Suppressor macrophage treated with lipopolysaccharide for 4 hours (primary cell): ENCODE results near the gene FUS.
A peak's percentile ranks its signal among the peaks of the same experiment; 100 is the strongest.
"Not testable (repeated sequence)": the region's sequence is repeated elsewhere in the genome, so short reads cannot be mapped to it uniquely, and the experiment has no call there.

Source experiments
- DNase-seq: peaks from one replicate; pipeline ENCODE4 v3.0.0-alpha.2; 2020

Gene FUS

GRCh38 chr16:31144418-31144817 is 35.5 kb upstream of the FUS start:
- not testable (repeated sequence) for DNase-seq

- no peak for DNase-seq
Observed at GRCh38 chr16:31145398-31145990, 34.4 kb upstream of the FUS start.

GRCh38 chr16:31147574-31147973 is 32.4 kb upstream of the FUS start:
- no peak for DNase-seq

- no peak for DNase-seq
Observed at GRCh38 chr16:31148281-31148728, 31.6 kb upstream of the FUS start.

GRCh38 chr16:31148896-31149295 is 31.0 kb upstream of the FUS start:
- no peak for DNase-seq

GRCh38 chr16:31149332-31149731 is 30.6 kb upstream of the FUS start:
- peak; percentile 23 for DNase-seq

- no peak for DNase-seq
Observed at GRCh38 chr16:31149894-31150890, 29.7 kb upstream of the FUS start, which contains the start of gene PRSS36. Gene PRSS36, minus strand, starts transcription at chr16:31150066. Its CDS starts 31 bp downstream, at chr16:31150035.

GRCh38 chr16:31150976-31151375 is 29.0 kb upstream of the FUS start:
- not testable (repeated sequence) for DNase-seq

GRCh38 chr16:31157136-31157535 is 22.8 kb upstream of the FUS start:
- peak; percentile 81 for DNase-seq

- DNase-seq: no peak
Observed at GRCh38 chr16:31167315-31167714, 12.6 kb upstream of the FUS start.

- no peak for DNase-seq
Observed at GRCh38 chr16:31168848-31169247, 11.1 kb upstream of the FUS start.

GRCh38 chr16:31170048-31170447 is 9.9 kb upstream of the FUS start:
- not testable (repeated sequence) for DNase-seq

- DNase-seq: peak; percentile 64
Observed at GRCh38 chr16:31177136-31177535, 2.8 kb upstream of the FUS start.

GRCh38 chr16:31179219-31179746 is 656 bp upstream of the FUS start:
- no peak for DNase-seq

GRCh38 chr16:31181102-31181830 is 1.3 kb downstream of the FUS start:
- peak; percentile 73 for DNase-seq

- DNase-seq: no peak
Observed at GRCh38 chr16:31182391-31182790, 2.5 kb downstream of the FUS start.

GRCh38 chr16:31183432-31184428 is 3.8 kb downstream of the FUS start:
- no peak for DNase-seq

- no peak for DNase-seq
Observed at GRCh38 chr16:31184888-31185287, 4.9 kb downstream of the FUS start.

- DNase-seq: no peak
Observed at GRCh38 chr16:31185339-31185738, 5.4 kb downstream of the FUS start.

GRCh38 chr16:31186176-31186575 is 6.2 kb downstream of the FUS start:
- DNase-seq: no peak

- DNase-seq: no peak
Observed at GRCh38 chr16:31186930-31187807, 7.2 kb downstream of the FUS start.
